ENCODE results near the gene GRK5.
"Not testable (repeated sequence)": the region's sequence is repeated elsewhere in the genome, so short reads cannot be mapped to it uniquely, and the experiment has no call there.

The GRK5 gene

DNA sequence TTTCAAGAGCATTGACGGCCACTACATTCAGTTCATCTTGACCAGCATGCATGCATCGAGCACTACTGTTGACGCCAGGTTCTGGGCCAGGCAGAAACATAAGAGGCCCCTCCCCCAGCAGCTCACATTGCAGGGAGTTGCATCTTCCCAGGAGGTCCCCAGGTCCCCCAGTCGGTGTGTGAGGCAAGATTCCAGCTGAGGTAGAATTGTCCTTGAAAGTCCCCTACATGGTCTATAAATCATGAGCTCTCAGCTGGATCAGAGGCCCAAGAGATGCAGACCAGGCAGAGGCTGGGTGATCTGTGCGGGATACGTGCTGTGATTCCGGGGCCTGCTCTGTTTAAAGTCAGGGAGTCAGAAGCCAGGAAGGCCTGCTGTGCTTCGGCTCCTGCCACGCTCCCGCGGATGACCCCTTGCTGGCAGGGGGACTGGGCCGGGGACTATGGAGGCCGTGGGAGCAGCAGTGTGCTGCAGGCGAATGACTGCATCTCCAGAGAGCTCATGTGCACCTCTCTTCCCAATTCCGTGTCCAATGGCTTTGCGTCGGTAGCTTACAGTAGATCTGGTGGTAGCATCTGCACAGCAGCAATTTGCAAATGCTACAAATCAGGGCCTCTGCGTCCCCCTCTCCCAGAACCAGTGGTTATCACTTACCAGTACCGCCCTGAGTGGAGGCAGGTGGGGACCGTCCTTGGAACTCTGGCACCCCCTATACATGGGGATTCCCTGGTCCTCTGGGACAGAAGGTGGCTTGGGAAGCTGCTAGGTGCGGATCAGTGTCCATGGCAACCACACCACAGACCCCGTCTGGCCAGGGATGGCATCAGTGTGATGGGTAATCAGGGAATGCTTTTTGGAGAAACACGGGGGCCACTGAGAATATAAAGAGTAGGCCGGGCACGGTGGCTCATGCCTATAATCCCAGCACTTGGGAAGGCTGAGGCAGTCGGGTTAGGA lies 241.5 kb downstream of the GRK5 start:
- DNase-seq, result no peak

DNA sequence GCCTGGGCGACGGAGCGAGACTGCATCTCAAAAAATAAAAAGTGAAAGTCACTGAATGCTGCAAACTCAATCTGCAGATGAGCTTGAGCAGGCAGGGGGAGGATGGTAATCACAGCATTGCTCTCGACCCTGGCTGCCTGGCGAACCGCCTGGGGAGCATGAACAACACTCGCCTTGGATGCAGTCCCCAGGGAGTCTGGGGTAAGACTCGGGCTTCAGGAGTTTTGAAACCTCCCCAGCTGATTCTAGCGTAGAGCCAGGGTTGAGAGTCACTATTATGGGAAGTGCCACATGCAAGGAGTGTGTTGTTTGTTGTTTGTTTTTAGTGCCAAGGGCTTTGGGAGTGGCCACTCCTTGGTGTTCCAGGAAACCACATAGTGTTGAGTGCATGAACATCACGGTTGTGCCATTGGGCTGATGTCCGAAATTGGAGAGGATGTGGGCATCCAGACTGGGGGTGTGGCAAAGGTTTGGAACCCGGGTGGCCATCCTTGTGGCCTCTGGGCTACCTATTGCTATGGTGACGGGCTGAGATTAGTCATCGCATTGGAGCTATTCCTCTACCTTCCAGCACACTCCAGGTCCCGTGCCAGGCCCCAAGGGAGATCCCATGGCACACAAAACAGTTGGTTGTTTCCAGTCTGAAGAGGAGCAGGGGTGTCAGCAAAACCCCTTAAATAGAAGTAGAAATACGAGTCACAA lies 242.5 kb downstream of the GRK5 start:
- DNase-seq, result no peak

DNA sequence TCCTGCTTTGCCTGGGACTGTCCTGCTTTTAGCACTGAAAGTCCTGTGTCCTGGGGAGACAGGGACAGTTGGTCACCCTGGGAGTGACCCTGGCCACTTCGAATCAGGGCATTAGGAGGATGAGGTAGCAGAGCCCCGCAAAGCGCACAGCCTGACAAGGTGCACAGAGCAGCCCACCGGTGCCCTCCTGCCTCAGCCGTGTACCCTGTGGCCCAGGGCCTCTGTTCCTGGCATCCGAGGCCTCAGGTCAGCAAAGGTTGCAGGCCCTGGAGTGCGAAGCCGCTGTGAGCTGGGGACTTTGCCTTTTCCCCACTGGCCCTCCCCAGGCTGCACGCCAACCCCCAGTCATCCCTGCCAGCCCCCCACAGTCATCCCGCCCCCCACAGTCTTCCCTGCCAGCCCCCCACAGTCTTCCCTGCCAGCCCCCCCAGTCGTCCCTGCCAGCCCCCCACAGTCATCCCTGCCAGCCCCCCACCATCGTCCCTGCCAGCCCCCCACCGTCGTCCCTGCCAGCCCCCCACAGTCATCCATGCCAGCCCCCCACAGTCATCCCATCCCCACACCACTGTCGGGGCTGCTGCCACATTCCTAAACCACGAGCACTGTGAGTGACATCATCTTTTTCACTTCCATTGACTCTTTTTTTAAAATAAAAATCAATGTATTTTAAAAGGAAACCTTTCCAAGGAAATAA lies 243.4 kb downstream of the GRK5 start:
- DNase-seq, result no peak

DNA sequence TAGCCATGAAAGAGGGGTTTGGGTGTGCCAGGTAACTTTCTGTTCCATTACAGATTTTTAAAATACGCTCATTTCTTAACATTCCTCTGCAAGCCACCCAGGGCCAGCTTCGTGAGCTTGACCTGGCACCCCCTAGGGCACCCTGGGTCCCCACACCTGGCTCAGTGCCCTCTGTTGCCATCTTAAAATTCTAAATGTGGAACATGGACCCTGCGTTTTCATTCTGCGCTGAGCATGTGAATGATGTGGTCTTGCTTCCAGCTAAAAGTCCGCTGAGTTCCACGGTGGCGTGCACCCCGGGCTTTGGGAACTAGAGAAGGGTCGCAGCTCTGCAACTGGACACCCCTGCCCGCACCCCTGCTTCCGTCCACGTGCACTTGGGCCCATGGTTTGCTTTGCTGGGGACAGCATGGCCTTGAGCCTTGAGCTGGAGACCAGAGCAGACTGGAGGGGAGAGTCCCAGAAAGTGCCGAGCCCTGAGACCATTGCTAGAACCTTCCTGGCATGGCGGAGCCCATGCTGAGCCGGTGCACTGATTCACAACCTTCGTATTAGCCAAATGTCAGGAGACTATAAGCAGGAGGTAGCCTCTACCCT lies 244.0 kb downstream of the GRK5 start:
- DNase-seq, result no peak

DNA sequence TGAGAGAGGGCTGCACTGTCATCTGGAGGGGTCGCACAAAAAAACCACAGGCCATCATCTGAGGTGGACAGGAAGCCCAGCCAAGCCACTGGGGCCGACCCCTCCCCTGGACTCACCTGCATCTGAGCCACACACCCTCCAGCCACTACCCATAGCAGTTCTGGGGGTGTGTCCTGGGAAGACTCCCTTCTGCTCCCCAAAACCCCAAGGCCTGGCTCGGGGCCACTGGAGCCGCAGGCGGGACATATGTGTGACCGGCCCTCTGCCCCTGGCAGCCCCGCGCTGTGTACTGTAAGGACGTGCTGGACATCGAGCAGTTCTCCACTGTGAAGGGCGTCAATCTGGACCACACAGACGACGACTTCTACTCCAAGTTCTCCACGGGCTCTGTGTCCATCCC lies 245.0 kb downstream of the GRK5 start:
- no peak for DNase-seq

- no peak for DNase-seq
These were observed 245.9 kb downstream of the GRK5 start for GRCh38 chr10:119453313-119453712.

DNA sequence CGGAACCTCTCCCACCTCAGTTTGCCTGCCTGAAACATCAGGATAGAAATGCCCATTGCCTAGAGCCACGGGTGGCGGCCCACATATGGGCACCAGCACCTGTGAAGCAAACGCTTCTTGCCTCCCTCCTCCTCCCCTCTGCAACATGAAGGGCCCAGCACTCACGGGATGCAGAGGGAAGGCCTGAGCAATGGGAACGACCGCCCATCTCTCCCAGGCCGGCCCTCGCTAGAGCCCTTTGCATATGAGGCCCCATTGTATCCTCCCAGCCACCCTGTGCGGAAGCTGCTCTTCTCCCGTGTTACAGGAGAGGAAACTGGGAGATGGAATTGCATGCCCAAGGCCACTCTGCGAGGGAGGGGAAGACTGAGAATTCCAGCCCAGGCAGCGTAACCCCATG lies 246.9 kb downstream of the GRK5 start:
- DNase-seq, result no peak

GRCh38 chr10:119454990-119455389 lies 247.6 kb downstream of the GRK5 start:
- DNase-seq, result no peak

GRCh38 chr10:119455609-119456434 lies 248.5 kb downstream of the GRK5 start:
- DNase-seq, result no peak

DNA sequence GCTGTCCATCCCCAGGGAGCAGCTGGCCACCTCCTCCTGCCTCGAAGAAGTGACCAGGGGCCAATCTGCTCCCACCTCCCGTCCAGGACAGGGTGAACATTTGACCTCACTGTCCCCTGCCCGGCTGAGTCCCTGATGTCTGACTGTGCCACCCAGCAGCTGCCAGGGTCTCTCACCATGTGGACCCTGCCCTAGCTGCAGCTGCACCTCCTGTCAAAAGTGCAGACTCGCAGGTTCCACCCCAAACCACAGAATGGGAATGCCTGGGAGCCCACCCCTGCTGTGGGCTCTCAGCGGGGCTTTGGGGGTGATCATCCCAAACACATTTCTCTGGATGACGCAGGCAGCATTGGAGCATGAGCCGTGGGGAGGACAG lies 249.1 kb downstream of the GRK5 start:
- DNase-seq, result no peak

DNA sequence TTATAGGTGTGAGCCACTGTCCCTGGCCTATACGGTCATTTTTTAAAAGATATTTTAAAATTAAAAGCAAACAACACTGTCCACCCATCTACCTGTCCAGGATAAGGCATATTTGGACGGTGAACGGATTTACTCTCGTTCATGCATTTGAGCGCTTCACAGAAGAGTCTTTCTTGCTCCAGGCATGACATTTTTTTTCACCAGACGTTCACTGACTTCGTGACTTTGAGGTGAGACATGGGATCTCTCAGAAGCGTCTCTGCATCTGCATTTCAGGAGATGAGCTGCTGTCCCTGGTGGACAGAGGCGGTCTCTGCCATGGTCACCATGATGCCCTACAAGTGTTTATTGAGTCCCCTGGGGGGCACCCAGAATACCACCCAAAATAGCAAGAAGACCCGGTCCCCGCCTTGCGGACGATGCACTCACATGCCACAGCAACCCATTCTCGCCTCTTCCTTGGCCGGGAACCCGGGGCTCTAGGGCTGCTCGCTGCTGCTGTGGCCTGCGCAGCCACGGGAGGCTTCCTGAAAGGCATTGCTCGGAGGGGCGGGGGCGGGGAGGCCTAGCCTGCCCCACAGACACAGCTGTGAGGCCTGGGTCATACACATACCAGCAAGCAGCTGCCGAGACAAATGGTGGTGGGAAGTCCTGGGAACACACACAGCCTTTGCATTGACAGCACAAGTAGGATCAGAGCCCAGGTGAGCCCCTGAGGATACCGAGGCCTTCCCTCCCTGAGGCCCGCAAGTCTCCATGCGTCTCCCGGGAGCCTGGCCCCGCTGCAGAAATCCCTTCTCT lies 250.8 kb downstream of the GRK5 start:
- DNase-seq, result no peak

- no peak for DNase-seq
These were observed 252.4 kb downstream of the GRK5 start for GRCh38 chr10:119459681-119460340.

DNA sequence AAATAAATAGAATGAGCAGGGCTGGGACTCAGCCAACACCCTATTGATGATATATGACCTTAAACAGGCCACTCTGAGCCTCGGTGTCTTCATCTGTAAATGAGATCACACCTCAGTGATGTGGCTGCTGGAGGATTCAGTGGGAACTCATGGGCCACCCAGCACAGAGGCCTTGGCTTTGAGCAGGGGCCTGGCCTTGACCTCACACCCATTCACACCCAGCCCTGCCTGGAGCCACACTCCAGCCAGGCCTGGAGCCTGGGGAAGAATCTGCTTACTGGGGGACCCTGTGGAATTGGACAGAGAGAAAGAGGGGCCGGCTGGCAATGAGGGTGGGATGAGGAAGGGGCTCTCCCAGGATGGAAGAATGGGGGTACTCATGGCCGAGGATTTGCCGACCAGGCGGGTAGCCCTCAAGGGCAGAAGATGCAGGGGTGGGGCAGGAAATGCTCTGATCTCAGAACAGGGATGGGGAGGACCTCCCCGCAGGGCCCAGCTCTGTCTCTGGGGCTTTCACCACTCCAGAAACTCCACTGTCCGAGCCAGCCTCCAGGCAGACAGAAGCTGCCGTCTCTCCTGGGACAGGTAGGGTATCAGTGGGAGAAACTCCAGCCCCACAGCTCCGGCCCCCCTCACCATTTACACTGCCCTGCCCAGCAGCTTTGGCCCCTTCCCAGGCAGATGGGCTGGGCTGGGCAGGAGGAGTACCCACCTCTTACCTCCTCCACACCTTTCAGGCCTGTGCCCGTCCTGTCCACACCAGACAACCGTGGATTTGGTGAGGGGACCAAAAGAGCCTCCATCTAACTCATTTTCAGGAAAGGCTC lies 253.2 kb downstream of the GRK5 start:
- DNase-seq, result no peak

DNA sequence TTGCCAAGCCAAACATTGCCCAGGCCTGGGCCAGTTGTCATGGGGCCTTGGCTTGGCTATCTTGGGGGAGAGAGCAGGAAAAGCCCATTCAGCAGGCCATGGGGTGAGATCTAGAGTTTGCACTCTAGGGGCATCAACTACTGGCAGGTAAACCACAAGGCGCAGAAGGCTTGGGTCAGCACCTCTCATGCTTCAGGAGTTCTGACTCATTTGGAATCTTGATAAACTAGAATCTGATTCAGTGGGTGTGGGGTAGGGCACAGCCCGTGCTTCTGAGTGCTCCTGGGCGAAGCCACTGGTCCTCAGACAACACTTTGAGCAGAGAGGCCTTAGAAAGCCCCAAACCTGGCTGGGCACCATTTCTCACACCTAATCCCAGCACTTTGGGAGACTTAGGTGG lies 254.0 kb downstream of the GRK5 start:
- DNase-seq, result no peak

GRCh38 chr10:119461923-119462322 lies 254.6 kb downstream of the GRK5 start:
- no peak for DNase-seq

GRCh38 chr10:119462773-119463172 lies 255.4 kb downstream of the GRK5 start:
- DNase-seq, result no peak

DNA sequence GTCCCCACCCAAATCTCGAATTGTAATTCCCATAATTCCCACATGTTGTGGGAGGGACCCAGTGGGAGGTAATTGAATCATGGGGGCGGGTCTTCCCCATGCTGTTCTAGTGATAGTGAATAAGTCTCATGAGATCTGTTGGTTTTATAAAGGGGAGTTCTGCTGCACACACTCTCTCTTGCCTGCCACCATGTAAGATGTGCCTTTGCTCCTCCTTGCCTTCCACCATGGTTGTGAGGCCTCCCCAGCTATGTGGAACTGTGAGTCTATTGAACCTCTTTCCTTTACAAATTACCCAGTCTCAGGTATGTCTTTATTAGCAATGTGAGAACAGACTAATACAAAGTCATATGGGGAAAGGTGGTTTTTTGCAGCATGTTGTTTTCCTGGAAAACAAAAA lies 255.8 kb downstream of the GRK5 start:
- DNase-seq, result not testable (repeated sequence)

- DNase-seq, result no peak
These were observed 257.7 kb downstream of the GRK5 start for GRCh38 chr10:119465085-119465484.

GRCh38 chr10:119466076-119466475 lies 258.7 kb downstream of the GRK5 start:
- no peak for DNase-seq

GRCh38 chr10:119466655-119467054 lies 259.3 kb downstream of the GRK5 start:
- DNase-seq, result no peak

Measured in GF-D8 (cell line).